Occipital lobe (tissue), 2 donors: ENCODE data around the gene R3HDM4. TPM values are rescaled to one million over a fixed set of nuclear protein-coding genes. Genes with fewer than 3 reads are reported as not detected.
"Not testable (repeated sequence)": the region's sequence is repeated elsewhere in the genome, so short reads cannot be mapped to it uniquely, and the experiment has no call there.

Source experiments
- DNase-seq: peaks from one replicate; lab custom pipeline; 2025; lab: John Stamatoyannopoulos, UW
- total RNA-seq: library from RNA; depleted of rRNA; stranded (reverse); fragments of >200 nt; gene quantifications from one replicate; pipeline ENCODE4 v1.2.3, GENCODE V29; 2014

R3HDM4 gene
- total RNA-seq, 1 donor from 2014 or later: 31.4 TPM

GRCh38 chr19:877992-878660 lies 34.9 kb downstream of the R3HDM4 start:
- not testable (repeated sequence) for DNase-seq

GRCh38 chr19:876780-877314 lies 36.2 kb downstream of the R3HDM4 start:
- no peak for DNase-seq

GRCh38 chr19:876089-876488 lies 36.9 kb downstream of the R3HDM4 start:
- DNase-seq: no peak

GRCh38 chr19:875265-875879 lies 37.6 kb downstream of the R3HDM4 start:
- DNase-seq: no peak

GRCh38 chr19:873561-874041 lies 39.4 kb downstream of the R3HDM4 start:
- DNase-seq: no peak

GRCh38 chr19:873084-873483 lies 39.9 kb downstream of the R3HDM4 start:
- no peak for DNase-seq

GRCh38 chr19:872266-872951 lies 40.6 kb downstream of the R3HDM4 start:
- no peak for DNase-seq

GRCh38 chr19:871446-872265 lies 41.4 kb downstream of the R3HDM4 start:
- DNase-seq: no peak

- no peak for DNase-seq
These were observed 42.0 kb downstream of the R3HDM4 start for GRCh38 chr19:870963-871401.

GRCh38 chr19:870314-870713 lies 42.7 kb downstream of the R3HDM4 start:
- DNase-seq: no peak

- DNase-seq: no peak
These were observed 43.5 kb downstream of the R3HDM4 start for GRCh38 chr19:869245-870177.

GRCh38 chr19:868458-869244 lies 44.4 kb downstream of the R3HDM4 start:
- DNase-seq: no peak

- DNase-seq: no peak
These were observed 45.1 kb downstream of the R3HDM4 start for GRCh38 chr19:867855-868457.

GRCh38 chr19:867301-867793 lies 45.7 kb downstream of the R3HDM4 start:
- DNase-seq: no peak

- DNase-seq: no peak
These were observed 46.2 kb downstream of the R3HDM4 start for GRCh38 chr19:866769-867300.

GRCh38 chr19:863315-863620 lies 49.8 kb downstream of the R3HDM4 start:
- no peak for DNase-seq

- DNase-seq: no peak
These were observed 50.3 kb downstream of the R3HDM4 start for GRCh38 chr19:862581-863314.
